HepG2 (cell line): ENCODE measurements around the gene LCN2. TPM values are rescaled to one million over a fixed set of nuclear protein-coding genes. Genes with fewer than 3 reads are reported as not detected.

ENCODE experiments used
- ATAC-seq: fragments of 200-7000 bp; cut with Tn5 transposase; 3 replicates; pipeline ENCODE4 v1.9.1; 2020; ENCODE audit warnings: mild to moderate bottlenecking, moderate library complexity
- BruUV-seq: library from RNA; stranded (reverse); fragments of 400-500 nt; replicated peaks from 2 replicates; lab custom pipeline; 2021; lab: Mats Ljungman, UMichigan
- CTCF ChIA-PET: fragments of 300-600 bp; formaldehyde crosslinking; extraction: SDS; loops from one replicate; lab custom pipeline; 2021; ENCODE audit warnings: low total read pairs, inconsistent platforms, low intra/inter-chr PET ratio; lab: Yijun Ruan, JAX
- POLR2A ChIA-PET: fragments of 350-600 bp; sonication (Branson Sonifier 250); formaldehyde crosslinking; loops from one replicate; lab custom pipeline; 2020; ENCODE audit warnings: antibody characterized with exemption, inconsistent platforms; lab: Yijun Ruan, JAX
- DNase-seq: peaks from one replicate; pipeline ENCODE4 v3.0.0-alpha.2; 2015; ENCODE audit warnings: low spot score
- FAIRE-seq: peaks from 3 replicates; lab custom pipeline; 2011; peaks lifted over from hg19 to GRCh38; lab: Jason Lieb, UNC
- H2AFZ ChIP-seq: one replicate; pipeline ENCODE4 v1.6.1; 2011; ENCODE audit warnings: low read length, inconsistent platforms
- H3K27ac ChIP-seq: fragments of 300-600 bp; 3 replicates; pipeline ENCODE4 v1.8.0; 2011; ENCODE audit warnings: mixed run types, mild to moderate bottlenecking, mixed read lengths, low read length, inconsistent platforms; ENCODE audit not compliant: insufficient read depth; ENCODE audit errors: extremely low read length
- H3K27me3 ChIP-seq, 2 experiments: fragments of 200-600 bp in 1 of 2; 2 replicates in 1 of 2; 3 replicates in 1 of 2; pipeline versions ENCODE4 v1.6.0 to v1.8.0; 2011; ENCODE audit warnings: low read length in 2 of 2, mild to moderate bottlenecking in 2 of 2, moderate library complexity in 2 of 2, inconsistent platforms in 1 of 2; ENCODE audit not compliant: insufficient read depth in 2 of 2, control insufficient read depth in 1 of 2
- H3K36me3 ChIP-seq, 2 experiments: fragments of 200-600 bp in 1 of 2; replicated peaks in 1 of 2; 2 replicates in 1 of 2; 3 replicates in 1 of 2; pipeline versions ENCODE4 v1.5.1 to v1.8.0; 2011; ENCODE audit warnings: low read length in 2 of 2, inconsistent platforms in 1 of 2; ENCODE audit not compliant: insufficient read depth in 2 of 2, control insufficient read depth in 1 of 2
- H3K4me1 ChIP-seq: 2 replicates; pipeline ENCODE4 v1.5.1; 2012; ENCODE audit warnings: low read length, inconsistent platforms; ENCODE audit not compliant: insufficient read depth
- H3K4me2 ChIP-seq: 2 replicates; pipeline ENCODE4 v1.6.0; 2011; ENCODE audit warnings: low read depth, low read length, inconsistent platforms
- H3K4me3 ChIP-seq, 3 experiments: fragments of 200-600 bp in 1 of 3; sonication (generic), shearing (Covaris generic) in 1 of 3; replicated peaks in 1 of 3; 2 replicates each; pipeline ENCODE4 v1.5.1; 2011 to 2016; ENCODE audit warnings: low read length in 3 of 3, inconsistent platforms in 2 of 3, low read depth in 2 of 3, mild to moderate bottlenecking in 2 of 3, control low read depth in 1 of 3, mixed read lengths in 1 of 3; ENCODE audit not compliant: insufficient read depth in 1 of 3
- H3K79me2 ChIP-seq: one replicate; pipeline ENCODE4 v1.6.1; 2011; ENCODE audit warnings: low read length, inconsistent platforms; ENCODE audit not compliant: insufficient read depth
- H3K9ac ChIP-seq: 2 replicates; pipeline ENCODE4 v1.6.0; 2011; ENCODE audit warnings: mild to moderate bottlenecking, low read depth, low read length, inconsistent platforms; ENCODE audit not compliant: insufficient read depth
- H3K9me3 ChIP-seq: 2 replicates; pipeline ENCODE4 v1.5.1; 2012; ENCODE audit warnings: mild to moderate bottlenecking, low read length
- H4K20me1 ChIP-seq: 2 replicates; pipeline ENCODE4 v1.6.0; 2011; ENCODE audit warnings: inconsistent platforms, mild to moderate bottlenecking, low read length, moderate library complexity; ENCODE audit not compliant: insufficient read depth
- LCORL ChIP-seq, 2 experiments: fragments of 450-650 bp in 1 of 2; sonication (generic) in 1 of 2; formaldehyde crosslinking in 1 of 2; IDR thresholded peaks; 2 replicates each; pipeline versions ENCODE4 v1.5.0 to v1.6.1; 2017 to 2020; ENCODE audit warnings: antibody characterized with exemption in 1 of 2, missing genetic modification reagents in 1 of 2
- NCOA5 ChIP-seq: sonication (generic); formaldehyde crosslinking; IDR thresholded peaks from 2 replicates; pipeline ENCODE4 v1.4.0; 2020; ENCODE audit warnings: missing genetic modification reagents
- NFYB ChIP-seq: sonication (generic); formaldehyde crosslinking; IDR thresholded peaks from 2 replicates; pipeline ENCODE4 v1.4.0; 2020; ENCODE audit warnings: missing genetic modification reagents
- POLR2A ChIP-seq, 2 experiments: IDR thresholded peaks; 2 replicates each; pipeline ENCODE4 v1.6.1; 2011; ENCODE audit warnings: low read depth in 2 of 2, low read length in 2 of 2, mild to moderate bottlenecking in 1 of 2, moderate library complexity in 1 of 2; ENCODE audit not compliant: insufficient read depth in 1 of 2
- ZBED4 ChIP-seq: sonication (generic); formaldehyde crosslinking; IDR thresholded peaks from 2 replicates; pipeline ENCODE4 v1.4.0; 2020; ENCODE audit warnings: missing genetic modification reagents, borderline replicate concordance
- ZFP41 ChIP-seq: sonication (generic); formaldehyde crosslinking; IDR thresholded peaks from 2 replicates; pipeline ENCODE4 v1.4.0; 2020; ENCODE audit warnings: mild to moderate bottlenecking, missing genetic modification reagents, borderline replicate concordance
- ZUFSP ChIP-seq: sonication (generic); formaldehyde crosslinking; IDR thresholded peaks from 2 replicates; pipeline ENCODE4 v1.9.0; 2021; ENCODE audit warnings: missing genetic modification reagents, mild to moderate bottlenecking, borderline replicate concordance
- WGBS: methylation state at CpG from one replicate; pipeline ENCODE4 v1.1.6; 2017; ENCODE audit warnings: low lambda C conversion rate; 5-methylcytosine and 5-hydroxymethylcytosine counted together
- in situ Hi-C: cut with HindIII; loops from 2 replicates; pipeline ENCODE4 v1.10.0; 2017; ENCODE audit warnings: low pct_unique_long_range_greater_than_20kb; ENCODE audit not compliant: extremely low pct_ligation_motif_present
- intact Hi-C: fragments of 100-400 bp; cut with micrococcal nuclease; formaldehyde crosslinking; loops from one replicate; pipeline ENCODE4 v1.10.0; 2022; ENCODE audit not compliant: unreplicated experiment
- polyA plus RNA-seq, 8 experiments: library from polyadenylated mRNA; depleted of rRNA in 3 of 8; stranded (reverse) in 7 of 8; unstranded in 1 of 8; fragments of >200 nt; fragmentation: Illumina TruSeq in 4 of 8; extraction: Trizol in 4 of 8; gene quantifications; 2 replicates each; pipeline versions ENCODE4 v1.2.1 to v1.2.3, GENCODE V29; 2011 to 2016; ENCODE audit warnings: low read depth in 4 of 8, missing spikeins in 1 of 8, mixed read lengths in 1 of 8; ENCODE audit not compliant: insufficient read depth in 1 of 8
- total RNA-seq, 5 experiments: library from RNA; depleted of rRNA; stranded (reverse); fragments of >200 nt; fragmentation: Illumina TruSeq; extraction: Trizol; gene quantifications; 2 replicates each; pipeline ENCODE4 v1.2.3, GENCODE V29; 2016; ENCODE audit warnings: low read depth in 1 of 5

LCN2 gene
- total and polyA plus RNA-seq, 2 of the 13 experiments (the other 11 are each of a cell fraction or from before 2014, with no cell fraction given), result 0.38 to 1.4 TPM

- in situ Hi-C loops (no loop called here), intact Hi-C loops (no loop called here)
- no peaks in the 10 kb centered on the region for H3K9me3 ChIP-seq
- no peaks in the 10 kb centered on the region for H3K27me3 ChIP-seq
- peaks cover 4% of the 10 kb centered on the region; the same call in 1 of the 2 replicates for H4K20me1 ChIP-seq
- H3K27ac ChIP-seq, result no peak overlapping the region
- peaks cover 23% of the 10 kb centered on the region for H3K79me2 ChIP-seq
- no peak overlapping the region for H2AFZ ChIP-seq
- ChIA-PET POLR2A (interaction anchor here (1.1 to 3.0 kb wide), 3 partner anchors 12 to 73 kb away, joined by 3 to 11 read pairs (median 4); partner anchors contain the start of gene BBLN), CTCF (interaction anchor here (0.6 kb wide), 1 partner anchor 67 kb away, joined by 3 read pairs; the partner anchor contains the start of gene CIZ1)
- peaks cover 5 to 38% of the 10 kb centered on the region in 2 experiments; a peak in 3 of 5 replicates for H3K36me3 ChIP-seq
- BruUV-seq, result no TSS peak
- H3K4me2 ChIP-seq, result no peak overlapping the region
- TF ChIP-seq ZBED4 (CRISPR knock-in tag) (no peak), LCORL (IDR thresholded peaks at IDR 0.05) (no peak), LCORL (CRISPR knock-in tag; IDR thresholded peaks at IDR 0.05) (no peak), ZFP41 (CRISPR knock-in tag) (no peak), NFYB (CRISPR knock-in tag) (no peak), POLR2A (IDR thresholded peaks at IDR 0.05; ENCODE audit: insufficient read depth in 1 of 2, low read depth in 2 of 2, low read length in 2 of 2) (0 out of 4 replicates have a peak, but pooled peaks of 1 of the 2 experiments have one; percentile 21), NCOA5 (CRISPR knock-in tag) (no peak), ZUFSP (CRISPR knock-in tag) (no peak)
- DNase-seq (no peak), FAIRE-seq (no peak), ATAC-seq (no peak)
- H3K4me1 ChIP-seq, result peaks cover 31% of the 10 kb centered on the region
- WGBS, result 98% methylated on average over 6 of the region's 8 CpGs
- H3K9ac ChIP-seq, result no peak overlapping the region
- no peak overlapping the region for H3K4me3 ChIP-seq
Observed at GRCh38 chr9:128124451-128124850, 24.8 kb upstream of the LCN2 start.
